Measurements from ENCODE around the gene PTPN22. TPM values are rescaled to one million over a fixed set of nuclear protein-coding genes. Genes with fewer than 3 reads are reported as not detected.

PTPN22 gene
- total and polyA plus RNA-seq, 7 donors = 0.71 to 4.4 (median 1.8) TPM

DNA sequence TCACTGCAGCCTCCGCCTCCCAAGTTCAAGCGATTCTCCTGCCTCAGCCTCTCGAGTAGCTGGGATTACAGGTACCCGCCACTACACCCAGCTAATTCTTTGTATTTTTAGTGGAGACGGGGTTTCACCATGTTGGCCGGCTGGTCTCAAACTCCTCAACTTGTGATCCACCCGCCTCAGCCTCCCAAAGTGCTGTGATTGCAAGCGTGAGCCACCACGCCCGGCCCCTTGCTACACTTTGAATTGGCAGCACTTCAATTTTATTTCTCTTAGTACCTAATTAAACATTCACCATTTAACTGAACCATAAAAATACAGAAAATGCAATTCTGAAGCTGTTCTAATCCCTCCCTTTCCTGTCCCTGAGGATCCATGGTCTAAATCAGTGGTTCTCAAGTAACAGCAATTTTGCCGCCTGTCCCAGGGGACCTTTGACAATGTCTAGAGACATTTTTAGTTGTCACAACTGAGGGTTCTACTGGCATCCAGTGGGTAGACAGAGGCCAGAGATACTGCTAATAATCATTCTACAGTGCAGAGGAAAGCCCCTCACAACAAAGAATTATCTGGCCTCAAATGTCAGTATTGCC lies 20.2 kb upstream of the PTPN22 start:
- Histone ChIP-seq H3K27ac (no peak overlapping the region), H3K36me3 (peaks cover 0 to 28% (median 6%) of the 10 kb centered on the region in 4 donors), H3K4me1 (no peaks in the 10 kb centered on the region), H3K9me3 (no peaks in the 10 kb centered on the region), H3K27me3 (no peaks in the 10 kb centered on the region), H3K4me3 (no peak overlapping the region)
- TF ChIP-seq POLR2A (IDR thresholded peaks at IDR 0.05) = no peak
- 52 to 71% methylated on average over 11 of the region's 11 CpGs for WGBS, 2 donors
- DNase-seq = no peak
- intact Hi-C loops (cut with DNase I) = no loop called here

GRCh38 chr1:113890816-113891215 lies 19.3 kb upstream of the PTPN22 start:
- Histone ChIP-seq H3K27ac (no peak overlapping the region), H3K4me3 (no peak overlapping the region), H3K4me1 (no peaks in the 10 kb centered on the region), H3K36me3 (peaks cover 0 to 19% (median 4%) of the 10 kb centered on the region in 4 donors), H3K27me3 (no peaks in the 10 kb centered on the region), H3K9me3 (no peaks in the 10 kb centered on the region)
- 61 to 68% methylated on average over 2 of the region's 2 CpGs for WGBS, 2 donors
- intact Hi-C loops (cut with DNase I) = no loop called here
- no peak for TF ChIP-seq EP300 (IDR thresholded peaks at IDR 0.05)
- no peak for TF ChIP-seq CTCF (IDR thresholded peaks at IDR 0.05)
- no peak for TF ChIP-seq POLR2AphosphoS5 (IDR thresholded peaks at IDR 0.05)
- no peak for TF ChIP-seq POLR2A (IDR thresholded peaks at IDR 0.05)
- no peak for DNase-seq

DNA sequence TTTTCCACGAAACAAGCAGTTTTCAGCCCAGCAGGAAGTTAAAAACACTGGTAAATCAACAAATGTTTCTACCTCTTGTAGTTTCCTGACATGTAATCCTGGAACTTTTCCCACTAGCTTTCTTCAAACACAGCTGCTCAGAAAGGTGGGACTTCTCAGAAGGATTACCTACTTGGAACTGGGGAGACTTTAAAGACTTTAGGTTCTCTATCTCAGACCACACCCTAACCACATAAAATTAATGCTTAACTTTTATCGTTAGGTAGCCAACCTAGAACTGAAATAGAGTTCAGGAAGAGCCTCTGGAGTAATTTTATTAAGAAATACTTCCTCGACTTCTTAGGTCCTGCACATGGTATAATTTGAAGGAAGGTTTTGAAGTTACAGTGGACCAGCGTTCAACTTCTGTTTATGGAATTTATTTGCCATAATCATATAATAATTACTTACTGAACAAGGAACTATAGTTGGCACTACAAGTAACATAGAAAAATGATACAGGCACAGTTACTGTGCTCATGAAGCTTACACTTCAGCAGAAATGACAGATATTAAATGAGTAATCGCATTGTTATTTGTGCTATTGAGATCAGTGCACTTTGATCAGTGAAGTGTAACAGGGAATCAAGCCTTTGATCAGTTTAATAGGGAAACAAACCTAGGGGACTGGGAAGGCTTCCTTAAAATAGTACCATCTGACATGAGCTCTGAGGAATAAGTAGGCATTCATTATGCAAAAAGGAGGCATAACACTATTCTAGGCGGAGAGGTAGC lies 16.1 kb upstream of the PTPN22 start, which contains the start of gene BCL2L15:
TSS of gene BCL2L15 (minus strand) at position 180 of the 774 bp plus-strand sequence. CDS start 206 bp downstream, outside the sequence.
- intact Hi-C loops (cut with DNase I) = no loop called here
- Histone ChIP-seq H3K4me3 (no peak within 1 kb of the TSS), H3K9me3 (no peaks in the 10 kb centered on the region), H3K4me1 (no peaks in the 10 kb centered on the region), H3K27ac (no peak within 1 kb of the TSS), H3K36me3 (no peaks in the 10 kb centered on the region), H3K27me3 (no peaks in the 10 kb centered on the region)
- TF ChIP-seq CTCF (IDR thresholded peaks at IDR 0.05) (no peak), POLR2A (IDR thresholded peaks at IDR 0.05) (no peak), POLR2AphosphoS5 (IDR thresholded peaks at IDR 0.05) (no peak), EP300 (IDR thresholded peaks at IDR 0.05) (no peak)
- WGBS, 2 donors = 16 to 58% methylated on average over 6 of the region's 6 CpGs
- DNase-seq = no peak

DNA sequence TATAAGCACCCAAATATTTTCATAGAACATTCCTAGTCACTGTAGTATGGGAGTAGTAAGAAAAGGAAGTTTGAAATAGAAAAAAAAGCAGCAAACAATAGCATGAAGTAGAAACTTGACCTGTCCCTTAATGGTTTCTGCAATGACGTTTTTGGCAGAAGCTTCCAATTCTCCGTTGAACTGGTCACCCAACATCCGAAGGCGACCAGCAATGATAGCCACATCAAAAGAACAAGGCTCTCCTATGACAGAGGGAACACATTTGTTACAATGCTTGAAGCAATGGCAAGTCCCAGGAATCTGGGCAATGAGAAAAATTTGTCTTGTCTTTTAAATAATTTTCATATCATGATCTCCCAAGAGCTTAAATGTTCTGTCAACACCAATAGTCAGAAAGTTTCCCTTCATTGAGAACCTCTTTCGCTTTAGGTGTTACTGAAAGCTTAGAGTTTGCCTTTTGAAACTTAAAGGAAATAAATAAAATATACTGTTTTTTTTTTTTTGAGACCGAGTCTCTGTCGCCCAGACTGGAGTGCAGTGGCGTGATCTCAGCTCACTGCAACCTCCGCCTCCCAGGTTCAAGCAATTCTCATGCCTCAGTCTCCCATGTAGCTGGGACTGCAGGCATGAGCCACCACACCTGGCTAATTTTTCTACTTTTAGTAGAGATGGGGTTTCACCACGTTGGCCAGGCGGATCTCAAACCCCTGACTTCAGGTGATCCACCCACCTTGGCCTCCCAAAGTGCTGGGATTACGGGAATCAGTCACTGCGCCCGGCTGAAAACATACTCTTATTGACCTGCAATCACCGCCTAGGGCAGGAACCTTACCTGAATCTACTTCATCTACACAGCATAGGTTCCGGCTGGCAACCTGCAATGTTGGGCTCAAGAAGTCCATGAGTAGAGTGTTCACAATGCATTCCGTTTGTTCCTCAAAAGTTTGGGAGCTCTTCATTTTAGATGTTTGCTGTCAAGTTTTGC lies 15.2 kb upstream of the PTPN22 start:
- H3K36me3 ChIP-seq = no peaks in the 10 kb centered on the region
- H3K27ac ChIP-seq = no peak overlapping the region
- no peaks in the 10 kb centered on the region for H3K9me3 ChIP-seq
- intact Hi-C loops (cut with DNase I) = no loop called here
- no peak for DNase-seq
- no peak overlapping the region for H3K4me3 ChIP-seq
- 19 to 71% methylated on average over 17 of the region's 17 CpGs for WGBS, 2 donors
- no peaks in the 10 kb centered on the region for H3K4me1 ChIP-seq
- TF ChIP-seq POLR2A (IDR thresholded peaks at IDR 0.05) (no peak), CTCF (IDR thresholded peaks at IDR 0.05) (no peak), EP300 (IDR thresholded peaks at IDR 0.05) (no peak), POLR2AphosphoS5 (IDR thresholded peaks at IDR 0.05) (no peak)
- no peaks in the 10 kb centered on the region for H3K27me3 ChIP-seq

Data from sigmoid colon (tissue), 7 donors.